ENCODE data around the gene SERGEF. TPM values are rescaled to one million over a fixed set of nuclear protein-coding genes. Genes with fewer than 3 reads are reported as not detected.

The SERGEF gene
- total RNA-seq, 2 donors from 2014 or later, result 40.8 to 43.1 TPM

- H3K4me3 Mint-ChIP-seq, result no peak overlapping the region
- ATAC-seq (replicated peaks in 1 of 2) (no peak), DNase-seq (no peak)
These were observed 237.9 kb downstream of the SERGEF start for GRCh38 chr11:17775035-17775348.

DNA sequence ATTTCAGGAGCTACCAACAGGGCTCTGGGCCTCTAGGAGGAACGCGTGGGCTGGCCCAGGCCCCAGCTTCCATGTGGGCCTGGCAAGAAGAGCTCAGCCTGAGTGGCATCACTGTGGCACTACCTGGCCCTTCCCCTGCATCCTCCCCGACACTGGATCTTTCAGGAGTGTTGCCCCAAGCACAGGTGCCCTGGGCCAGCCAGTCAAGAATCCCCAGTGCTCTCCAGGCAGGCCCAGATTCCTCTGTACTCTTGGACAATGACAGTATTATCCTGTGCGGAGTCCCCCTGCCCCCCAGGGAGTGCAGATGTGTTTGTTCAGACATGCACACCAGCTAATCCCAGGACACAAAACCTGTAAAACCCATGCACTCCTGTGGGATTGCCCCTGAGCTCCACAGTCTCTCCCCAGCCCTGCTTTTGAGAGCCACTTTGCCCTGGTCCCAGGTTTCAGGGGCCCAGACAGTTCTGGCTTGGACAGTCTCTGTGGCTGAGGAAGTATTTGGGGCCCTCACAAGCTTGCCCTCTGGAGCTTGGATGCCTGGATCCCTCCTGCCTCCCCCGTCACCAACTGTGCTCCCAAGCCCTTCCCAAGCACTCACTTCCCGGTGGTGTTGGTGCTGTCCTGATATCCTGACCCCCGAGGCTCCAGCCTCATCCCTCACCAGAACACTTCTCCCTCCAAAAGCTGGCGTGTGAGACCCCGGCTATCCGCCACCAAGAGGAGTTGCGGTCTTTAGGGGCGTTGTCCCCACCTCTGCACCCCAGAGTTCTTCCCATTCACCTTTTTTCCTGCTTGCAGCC lies 238.4 kb downstream of the SERGEF start:
- Mint-ChIP-seq H3K36me3 (ENCODE audit: insufficient read depth in 2 of 2) (no peaks in the 10 kb centered on the region), H3K4me3 (no peak overlapping the region), H3K9me3 (no peaks in the 10 kb centered on the region), H3K27me3 (ENCODE audit: low read depth) (no peaks in the 10 kb centered on the region), H3K27ac (no peak overlapping the region), H3K4me1 (ENCODE audit: low read depth) (no peaks in the 10 kb centered on the region)
- DNase-seq (no peak), ATAC-seq (replicated peaks in 1 of 2) (no peak)

More at GRCh38 chr11:17775035-17775348, 237.9 kb downstream of the SERGEF start:
- Mint-ChIP-seq H3K36me3 (ENCODE audit: insufficient read depth in 2 of 2) (no peaks in the 10 kb centered on the region), H3K9me3 (no peaks in the 10 kb centered on the region), H3K27me3 (ENCODE audit: low read depth) (no peaks in the 10 kb centered on the region), H3K4me1 (ENCODE audit: low read depth) (no peaks in the 10 kb centered on the region), H3K27ac (no peak overlapping the region)

- no peak overlapping the region for H3K4me3 Mint-ChIP-seq
- H3K27ac Mint-ChIP-seq, result no peak overlapping the region
- H3K36me3 Mint-ChIP-seq (ENCODE audit: insufficient read depth in 2 of 2), result no peaks in the 10 kb centered on the region
- no peaks in the 10 kb centered on the region for H3K9me3 Mint-ChIP-seq
- ATAC-seq (replicated peaks in 1 of 2) (no peak), DNase-seq (no peak)
- H3K4me1 Mint-ChIP-seq (ENCODE audit: low read depth), result no peaks in the 10 kb centered on the region
- no peaks in the 10 kb centered on the region for H3K27me3 Mint-ChIP-seq (ENCODE audit: low read depth)
These were observed 239.2 kb downstream of the SERGEF start for GRCh38 chr11:17773674-17774073.

DNA sequence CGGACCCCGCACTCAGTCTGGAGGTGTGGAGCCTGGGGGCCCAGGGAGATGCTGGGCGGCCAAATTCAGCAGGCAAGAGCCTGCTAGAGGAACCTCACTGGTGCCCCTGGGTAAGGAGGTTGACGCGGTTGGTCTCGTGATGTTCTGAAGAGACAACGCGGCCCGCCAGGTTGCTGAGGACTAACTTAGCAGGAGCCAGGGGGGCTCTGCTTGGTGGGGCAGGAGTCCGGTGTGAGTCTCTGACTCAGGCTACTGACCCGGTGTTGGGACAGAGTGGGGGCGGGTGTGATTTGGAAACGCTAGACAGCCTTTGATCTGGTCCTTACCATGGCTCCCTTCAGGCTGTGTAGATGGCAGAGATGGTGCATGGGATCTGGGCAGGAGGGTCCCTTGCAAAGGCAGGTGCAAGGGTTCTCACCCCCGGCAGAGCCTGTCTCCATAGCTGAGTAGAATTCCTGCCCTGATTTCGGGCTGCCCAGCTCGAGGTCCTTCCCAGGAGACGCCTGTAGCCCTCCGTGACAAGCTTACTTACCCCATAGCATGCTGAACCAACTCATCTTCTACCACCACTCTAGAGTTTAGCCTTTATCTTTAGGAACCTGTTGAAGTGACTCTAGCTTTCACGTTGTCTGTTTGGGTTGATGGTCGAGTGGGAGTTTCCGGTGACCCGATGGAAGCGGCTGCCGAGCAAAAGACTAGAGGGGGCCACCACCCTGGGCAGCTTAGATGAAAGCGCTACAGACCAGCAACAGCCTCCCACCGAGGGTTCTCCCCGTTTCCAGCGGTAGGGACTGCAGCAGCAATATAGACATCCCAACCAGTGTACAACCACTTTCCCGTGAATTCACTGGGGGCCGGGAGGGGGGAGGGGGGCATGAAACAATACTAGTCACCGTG lies 239.9 kb downstream of the SERGEF start:
- Mint-ChIP-seq H3K27me3 (ENCODE audit: low read depth) (no peaks in the 10 kb centered on the region), H3K4me3 (no peak overlapping the region), H3K9me3 (no peaks in the 10 kb centered on the region), H3K4me1 (ENCODE audit: low read depth) (no peaks in the 10 kb centered on the region), H3K27ac (no peak overlapping the region), H3K36me3 (ENCODE audit: insufficient read depth in 2 of 2) (no peaks in the 10 kb centered on the region)
- no peak for ATAC-seq (replicated peaks in 1 of 2)
- no peak for DNase-seq

DNA sequence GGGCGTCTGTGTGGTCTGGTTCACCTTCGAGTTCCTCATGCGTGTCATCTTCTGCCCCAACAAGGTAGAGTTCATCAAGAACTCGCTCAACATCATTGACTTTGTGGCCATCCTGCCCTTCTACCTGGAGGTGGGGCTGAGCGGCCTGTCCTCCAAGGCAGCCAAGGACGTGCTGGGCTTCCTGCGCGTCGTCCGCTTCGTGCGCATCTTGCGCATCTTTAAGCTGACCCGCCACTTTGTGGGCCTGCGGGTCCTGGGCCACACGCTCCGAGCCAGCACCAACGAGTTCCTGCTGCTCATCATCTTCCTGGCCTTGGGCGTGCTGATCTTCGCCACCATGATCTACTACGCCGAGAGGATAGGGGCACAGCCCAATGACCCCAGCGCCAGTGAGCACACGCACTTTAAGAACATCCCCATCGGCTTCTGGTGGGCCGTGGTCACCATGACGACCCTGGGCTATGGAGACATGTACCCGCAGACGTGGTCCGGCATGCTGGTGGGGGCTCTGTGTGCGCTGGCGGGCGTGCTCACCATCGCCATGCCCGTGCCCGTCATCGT lies 240.9 kb downstream of the SERGEF start:
- no peaks in the 10 kb centered on the region for H3K36me3 Mint-ChIP-seq (ENCODE audit: insufficient read depth in 2 of 2)
- H3K4me1 Mint-ChIP-seq (ENCODE audit: low read depth), result no peaks in the 10 kb centered on the region
- H3K27ac Mint-ChIP-seq, result no peak overlapping the region
- ATAC-seq (replicated peaks in 1 of 2) (no peak), DNase-seq (no peak)
- H3K9me3 Mint-ChIP-seq, result no peaks in the 10 kb centered on the region
- no peaks in the 10 kb centered on the region for H3K27me3 Mint-ChIP-seq (ENCODE audit: low read depth)
- no peak overlapping the region for H3K4me3 Mint-ChIP-seq

DNA sequence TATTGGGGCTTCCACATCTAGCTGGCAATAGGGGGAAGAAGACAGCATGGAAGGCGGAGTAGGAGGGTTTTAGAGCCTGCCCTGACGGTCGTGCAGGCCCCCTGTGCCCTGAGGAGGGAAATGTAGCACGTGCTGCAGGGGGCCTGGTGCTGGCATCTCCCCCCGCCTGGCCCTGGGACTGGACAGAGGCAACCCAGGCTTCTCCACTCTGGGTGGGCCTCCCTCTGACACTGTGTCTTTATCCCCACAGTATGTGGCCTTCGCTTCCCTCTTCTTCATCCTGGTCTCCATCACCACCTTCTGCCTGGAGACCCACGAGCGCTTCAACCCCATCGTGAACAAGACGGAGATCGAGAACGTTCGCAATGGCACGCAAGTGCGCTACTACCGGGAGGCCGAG lies 241.4 kb downstream of the SERGEF start:
- no peaks in the 10 kb centered on the region for H3K9me3 Mint-ChIP-seq
- no peaks in the 10 kb centered on the region for H3K4me1 Mint-ChIP-seq (ENCODE audit: low read depth)
- no peak overlapping the region for H3K4me3 Mint-ChIP-seq
- H3K27me3 Mint-ChIP-seq (ENCODE audit: low read depth), result no peaks in the 10 kb centered on the region
- ATAC-seq (replicated peaks in 1 of 2) (no peak), DNase-seq (no peak)
- H3K36me3 Mint-ChIP-seq (ENCODE audit: insufficient read depth in 2 of 2), result no peaks in the 10 kb centered on the region
- no peak overlapping the region for H3K27ac Mint-ChIP-seq

GRCh38 chr11:17770917-17771316 lies 241.9 kb downstream of the SERGEF start:
- H3K36me3 Mint-ChIP-seq (ENCODE audit: insufficient read depth in 2 of 2), result no peaks in the 10 kb centered on the region
- H3K4me3 Mint-ChIP-seq, result no peak overlapping the region
- H3K27ac Mint-ChIP-seq, result no peak overlapping the region
- no peaks in the 10 kb centered on the region for H3K27me3 Mint-ChIP-seq (ENCODE audit: low read depth)
- no peak for ATAC-seq (replicated peaks in 1 of 2)
- DNase-seq, result no peak
- H3K9me3 Mint-ChIP-seq, result no peaks in the 10 kb centered on the region
- H3K4me1 Mint-ChIP-seq (ENCODE audit: low read depth), result no peaks in the 10 kb centered on the region

DNA sequence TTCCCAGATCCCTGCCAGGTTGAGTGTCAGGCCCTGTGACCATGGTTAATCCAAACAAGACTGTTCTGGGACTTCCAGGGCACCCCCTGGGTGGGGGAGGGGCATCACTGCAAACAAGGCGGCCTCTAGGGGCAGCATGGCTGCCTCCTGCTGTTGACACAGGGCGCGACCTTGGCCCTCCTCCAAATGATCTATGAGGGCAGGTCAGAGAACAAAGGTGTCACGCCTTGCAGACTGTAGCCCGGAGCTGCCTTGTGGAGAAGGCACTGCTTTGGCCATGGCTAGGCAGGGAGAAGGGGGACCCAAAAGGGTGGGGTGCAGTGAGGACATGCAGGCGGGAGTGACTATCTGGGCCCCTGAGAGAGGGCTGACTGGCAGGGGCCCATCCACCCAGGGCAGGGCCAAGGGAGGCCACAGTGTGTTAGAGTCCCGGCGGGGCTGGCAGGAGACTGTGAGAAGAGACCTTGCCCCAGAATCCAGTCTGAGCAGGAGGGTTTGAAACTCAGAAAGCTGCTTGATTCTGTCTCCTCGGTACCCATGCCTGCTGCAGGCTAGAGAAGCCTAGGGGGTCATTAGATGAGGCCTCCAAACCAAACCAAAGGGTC lies 242.7 kb downstream of the SERGEF start:
- Mint-ChIP-seq H3K4me3 (no peak overlapping the region), H3K9me3 (no peaks in the 10 kb centered on the region), H3K4me1 (ENCODE audit: low read depth) (no peaks in the 10 kb centered on the region), H3K27ac (no peak overlapping the region), H3K36me3 (ENCODE audit: insufficient read depth in 2 of 2) (no peaks in the 10 kb centered on the region), H3K27me3 (ENCODE audit: low read depth) (no peaks in the 10 kb centered on the region)
- DNase-seq (peak in 1 of 2 donors; percentile 2), ATAC-seq (replicated peaks in 1 of 2) (no peak)

GRCh38 chr11:17769218-17769617 lies 243.6 kb downstream of the SERGEF start:
- DNase-seq (no peak), ATAC-seq (replicated peaks in 1 of 2) (no peak)
- H3K27ac Mint-ChIP-seq, result no peak overlapping the region
- H3K27me3 Mint-ChIP-seq (ENCODE audit: low read depth), result no peaks in the 10 kb centered on the region
- no peaks in the 10 kb centered on the region for H3K9me3 Mint-ChIP-seq
- H3K4me1 Mint-ChIP-seq (ENCODE audit: low read depth), result no peaks in the 10 kb centered on the region
- H3K4me3 Mint-ChIP-seq, result no peak overlapping the region
- no peaks in the 10 kb centered on the region for H3K36me3 Mint-ChIP-seq (ENCODE audit: insufficient read depth in 2 of 2)

GRCh38 chr11:17768547-17768946 lies 244.3 kb downstream of the SERGEF start:
- H3K4me1 Mint-ChIP-seq (ENCODE audit: low read depth), result no peaks in the 10 kb centered on the region
- H3K9me3 Mint-ChIP-seq, result no peaks in the 10 kb centered on the region
- ATAC-seq (replicated peaks in 1 of 2) (no peak), DNase-seq (no peak)
- H3K4me3 Mint-ChIP-seq, result no peak overlapping the region
- no peak overlapping the region for H3K27ac Mint-ChIP-seq
- H3K36me3 Mint-ChIP-seq (ENCODE audit: insufficient read depth in 2 of 2), result no peaks in the 10 kb centered on the region
- no peaks in the 10 kb centered on the region for H3K27me3 Mint-ChIP-seq (ENCODE audit: low read depth)

DNA sequence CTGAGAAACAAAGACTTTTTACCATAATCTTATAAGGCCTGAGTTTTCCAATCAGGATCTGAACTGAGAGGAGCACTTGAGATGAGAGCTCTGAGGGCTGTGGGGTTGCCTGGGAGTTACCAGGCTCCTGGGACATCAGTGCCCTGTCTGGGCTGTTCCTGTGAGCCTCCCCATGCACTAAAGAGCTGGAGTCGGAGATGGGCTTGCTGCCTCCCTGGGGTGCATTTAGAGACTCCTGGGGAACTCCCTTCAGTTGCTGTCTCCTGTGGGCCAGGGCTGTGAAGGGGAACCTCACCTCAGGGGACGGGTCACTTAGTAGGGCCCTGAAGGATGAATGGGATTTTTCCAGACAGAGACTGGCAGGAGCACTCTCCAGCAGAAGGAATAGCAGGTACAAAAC lies 244.9 kb downstream of the SERGEF start:
- H3K4me3 Mint-ChIP-seq, result no peak overlapping the region
- no peaks in the 10 kb centered on the region for H3K27me3 Mint-ChIP-seq (ENCODE audit: low read depth)
- no peak for ATAC-seq (replicated peaks in 1 of 2)
- no peaks in the 10 kb centered on the region for H3K4me1 Mint-ChIP-seq (ENCODE audit: low read depth)
- H3K36me3 Mint-ChIP-seq (ENCODE audit: insufficient read depth in 2 of 2), result no peaks in the 10 kb centered on the region
- no peak for DNase-seq
- H3K27ac Mint-ChIP-seq, result no peak overlapping the region
- no peaks in the 10 kb centered on the region for H3K9me3 Mint-ChIP-seq

GRCh38 chr11:17767301-17767885 lies 245.5 kb downstream of the SERGEF start:
- ATAC-seq (replicated peaks in 1 of 2), result no peak
- H3K4me3 Mint-ChIP-seq, result no peak overlapping the region
- H3K4me1 Mint-ChIP-seq (ENCODE audit: low read depth), result no peaks in the 10 kb centered on the region
- H3K27ac Mint-ChIP-seq, result no peak overlapping the region
- H3K36me3 Mint-ChIP-seq (ENCODE audit: insufficient read depth in 2 of 2), result no peaks in the 10 kb centered on the region
- no peaks in the 10 kb centered on the region for H3K27me3 Mint-ChIP-seq (ENCODE audit: low read depth)
- H3K9me3 Mint-ChIP-seq, result no peaks in the 10 kb centered on the region
- DNase-seq, result no peak

GRCh38 chr11:17766590-17766989 lies 246.3 kb downstream of the SERGEF start:
- H3K4me1 Mint-ChIP-seq (ENCODE audit: low read depth), result no peaks in the 10 kb centered on the region
- no peaks in the 10 kb centered on the region for H3K27me3 Mint-ChIP-seq (ENCODE audit: low read depth)
- H3K27ac Mint-ChIP-seq, result no peak overlapping the region
- no peaks in the 10 kb centered on the region for H3K36me3 Mint-ChIP-seq (ENCODE audit: insufficient read depth in 2 of 2)
- ATAC-seq (replicated peaks in 1 of 2), result no peak
- no peak for DNase-seq
- no peaks in the 10 kb centered on the region for H3K9me3 Mint-ChIP-seq
- no peak overlapping the region for H3K4me3 Mint-ChIP-seq
